ENCODE data around the gene FNDC3A.

The FNDC3A gene

DNA sequence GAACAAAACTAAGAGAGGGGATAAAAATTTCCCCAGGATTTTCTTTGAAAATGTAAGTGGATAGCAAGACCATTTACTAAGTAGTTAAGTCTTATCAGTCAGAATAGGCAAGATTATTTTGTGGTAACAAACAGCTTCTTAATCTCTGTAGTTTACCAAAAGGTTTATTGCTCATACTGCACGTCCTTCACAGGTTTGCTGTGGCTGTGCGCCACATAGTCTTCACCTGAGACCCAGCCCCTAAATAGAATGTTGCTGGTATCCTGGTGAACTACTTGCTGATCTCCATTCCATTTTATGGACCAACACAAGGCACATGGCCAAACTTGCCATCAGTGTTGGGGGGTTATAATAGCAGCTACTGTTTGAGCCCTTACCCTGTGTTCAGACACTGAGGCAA lies 44.6 kb downstream of the FNDC3A start:
- no peak overlapping the region for H2BK15ac ChIP-seq (ENCODE audit: low read length)
- H4K91ac ChIP-seq (ENCODE audit: low read depth, low read length, poor library complexity) = no peak overlapping the region
- H3K14ac ChIP-seq (ENCODE audit: low read length) = no peak overlapping the region
- H3K27me3 ChIP-seq (ENCODE audit: control insufficient read depth in 3 of 3, insufficient read depth in 3 of 3, low read depth in 1 of 3, low read length in 3 of 3) = no peaks in the 10 kb centered on the region
- H3K27ac ChIP-seq (replicated peaks; ENCODE audit: low read length) = no peak overlapping the region
- no peak overlapping the region for H2BK5ac ChIP-seq (ENCODE audit: low read length)
- H2BK12ac ChIP-seq (ENCODE audit: low read length) = no peak overlapping the region
- peaks cover 0 to 38% of the 10 kb centered on the region in 2 donors for H3K9me3 ChIP-seq (replicated peaks in 1 of 2; ENCODE audit: control insufficient read depth in 2 of 2, insufficient read depth in 1 of 2, low read depth in 1 of 2, low read length in 2 of 2)
- no peak overlapping the region for H3K18ac ChIP-seq (ENCODE audit: low read length)
- no peak overlapping the region for H3K4me3 ChIP-seq (ENCODE audit: low read length in 2 of 2)
- peaks cover 0 to 8% of the 10 kb centered on the region in 2 donors for H3K36me3 ChIP-seq (replicated peaks in 1 of 2; ENCODE audit: control insufficient read depth in 2 of 2, insufficient read depth in 2 of 2, low read length in 2 of 2)
- H3K79me1 ChIP-seq (ENCODE audit: low read depth, low read length) = no peaks in the 10 kb centered on the region
- no peak overlapping the region for H4K8ac ChIP-seq (ENCODE audit: low read depth, low read length)
- H2AFZ ChIP-seq (ENCODE audit: low read length) = no peak overlapping the region
- no peak overlapping the region for H3K4me2 ChIP-seq (ENCODE audit: insufficient read depth, low read length, poor library complexity, severe bottlenecking)
- H3K23ac ChIP-seq (ENCODE audit: low read depth, low read length, poor library complexity) = no peak overlapping the region
- H3K4me1 ChIP-seq (ENCODE audit: control insufficient read depth in 2 of 2, insufficient read depth in 1 of 2, low read depth in 1 of 2, low read length in 2 of 2) = no peaks in the 10 kb centered on the region
- WGBS, 2 donors (ENCODE audit: extremely low coverage in 2 of 2, insufficient read length in 2 of 2, insufficient replicate concordance in 1 of 2) = no CpG with 5 or more reads among the region's 2 CpGs
- no peak overlapping the region for H3K4ac ChIP-seq (ENCODE audit: low read length)
- H3K9ac ChIP-seq (ENCODE audit: low read depth, low read length, poor library complexity) = no peak overlapping the region
- H2AK5ac ChIP-seq (ENCODE audit: low read depth, low read length) = no peak overlapping the region
- no peak for DNase-seq (ENCODE audit: low spot score)
- H2BK120ac ChIP-seq (ENCODE audit: low read depth, low read length) = no peak overlapping the region

DNA sequence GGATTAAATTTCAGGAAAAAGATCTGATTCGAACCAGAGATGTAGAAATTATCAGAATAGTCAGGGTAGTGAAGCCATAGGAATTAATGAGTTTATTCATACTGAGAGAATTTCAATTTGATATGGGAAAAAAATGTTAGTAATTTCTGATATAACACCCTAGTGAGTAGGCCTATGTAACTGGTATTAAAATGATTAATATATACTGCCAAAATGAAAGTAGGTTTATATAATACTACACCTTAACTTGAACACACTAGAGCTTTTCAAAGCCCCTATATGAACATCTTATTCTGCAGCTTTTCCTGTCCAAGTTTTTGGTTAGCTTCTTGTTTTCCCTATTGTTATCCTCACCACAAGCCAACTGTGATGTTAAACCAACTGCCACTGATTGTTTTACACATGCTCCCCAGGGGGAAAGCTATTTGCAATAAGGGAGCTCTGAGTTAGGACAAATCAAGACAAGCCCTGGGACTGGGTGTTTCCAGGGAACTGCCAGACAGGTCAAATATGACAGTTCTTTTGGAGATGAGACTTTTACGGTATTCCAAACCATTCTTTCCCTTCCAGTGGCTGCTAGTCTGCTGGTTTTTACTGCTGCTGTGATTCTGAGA lies 45.3 kb downstream of the FNDC3A start:
- no peak for DNase-seq (ENCODE audit: low spot score)

DNA sequence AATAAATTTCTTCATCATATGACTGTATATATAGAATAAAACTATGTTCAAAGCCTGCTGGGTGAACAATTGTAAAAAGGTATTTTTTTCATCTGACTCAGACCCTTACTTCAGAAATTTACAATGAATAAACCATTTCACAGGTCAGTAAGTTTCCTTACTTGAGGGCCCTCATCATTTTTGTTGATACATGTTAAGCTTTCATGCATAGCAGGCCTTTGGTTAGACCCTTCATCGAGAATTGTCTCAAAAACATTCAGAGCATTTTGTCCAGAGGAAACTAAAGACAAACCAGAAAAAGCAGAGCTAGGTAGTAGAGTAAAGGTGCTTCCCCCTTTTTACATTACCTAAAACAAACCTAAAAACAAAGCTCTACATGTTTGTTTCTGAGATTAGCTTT lies 46.2 kb downstream of the FNDC3A start:
- no peak overlapping the region for H2BK5ac ChIP-seq (ENCODE audit: low read length)
- H3K9ac ChIP-seq (ENCODE audit: low read depth, low read length, poor library complexity) = no peak overlapping the region
- no peak for DNase-seq (ENCODE audit: low spot score)
- H2AK5ac ChIP-seq (ENCODE audit: low read depth, low read length) = no peak overlapping the region
- H2BK15ac ChIP-seq (ENCODE audit: low read length) = no peak overlapping the region
- peaks cover 0 to 38% of the 10 kb centered on the region in 2 donors for H3K9me3 ChIP-seq (replicated peaks in 1 of 2; ENCODE audit: control insufficient read depth in 2 of 2, insufficient read depth in 1 of 2, low read depth in 1 of 2, low read length in 2 of 2)
- H3K4me2 ChIP-seq (ENCODE audit: insufficient read depth, low read length, poor library complexity, severe bottlenecking) = no peak overlapping the region
- no peak overlapping the region for H3K4ac ChIP-seq (ENCODE audit: low read length)
- no peaks in the 10 kb centered on the region for H3K27me3 ChIP-seq (ENCODE audit: control insufficient read depth in 3 of 3, insufficient read depth in 3 of 3, low read depth in 1 of 3, low read length in 3 of 3)
- peaks cover 0 to 8% of the 10 kb centered on the region in 2 donors for H3K36me3 ChIP-seq (replicated peaks in 1 of 2; ENCODE audit: control insufficient read depth in 2 of 2, insufficient read depth in 2 of 2, low read length in 2 of 2)
- no peak overlapping the region for H4K91ac ChIP-seq (ENCODE audit: low read depth, low read length, poor library complexity)
- H2AFZ ChIP-seq (ENCODE audit: low read length) = no peak overlapping the region
- H3K27ac ChIP-seq (replicated peaks; ENCODE audit: low read length) = no peak overlapping the region
- no peak overlapping the region for H3K23ac ChIP-seq (ENCODE audit: low read depth, low read length, poor library complexity)
- no CpG with 5 or more reads among the region's 1 CpG for WGBS, 2 donors (ENCODE audit: extremely low coverage in 2 of 2, insufficient read length in 2 of 2, insufficient replicate concordance in 1 of 2)
- H3K4me1 ChIP-seq (ENCODE audit: control insufficient read depth in 2 of 2, insufficient read depth in 1 of 2, low read depth in 1 of 2, low read length in 2 of 2) = no peaks in the 10 kb centered on the region
- no peak overlapping the region for H4K8ac ChIP-seq (ENCODE audit: low read depth, low read length)
- no peak overlapping the region for H3K14ac ChIP-seq (ENCODE audit: low read length)
- H3K79me1 ChIP-seq (ENCODE audit: low read depth, low read length) = no peaks in the 10 kb centered on the region
- no peak overlapping the region for H3K18ac ChIP-seq (ENCODE audit: low read length)
- no peak overlapping the region for H2BK12ac ChIP-seq (ENCODE audit: low read length)
- H2BK120ac ChIP-seq (ENCODE audit: low read depth, low read length) = no peak overlapping the region
- no peak overlapping the region for H3K4me3 ChIP-seq (ENCODE audit: low read length in 2 of 2)

More for the DNA sequence above, 45.3 kb downstream of the FNDC3A start:
- H2BK15ac ChIP-seq (ENCODE audit: low read length) = no peak overlapping the region
- H3K18ac ChIP-seq (ENCODE audit: low read length) = no peak overlapping the region
- no peak overlapping the region for H3K27ac ChIP-seq (replicated peaks; ENCODE audit: low read length)
- no CpG with 5 or more reads among the region's 2 CpGs for WGBS, 2 donors (ENCODE audit: extremely low coverage in 2 of 2, insufficient read length in 2 of 2, insufficient replicate concordance in 1 of 2)
- H3K4me1 ChIP-seq (ENCODE audit: control insufficient read depth in 2 of 2, insufficient read depth in 1 of 2, low read depth in 1 of 2, low read length in 2 of 2) = no peaks in the 10 kb centered on the region
- H3K79me1 ChIP-seq (ENCODE audit: low read depth, low read length) = no peaks in the 10 kb centered on the region
- no peak overlapping the region for H3K23ac ChIP-seq (ENCODE audit: low read depth, low read length, poor library complexity)
- no peak overlapping the region for H2AFZ ChIP-seq (ENCODE audit: low read length)
- H2BK5ac ChIP-seq (ENCODE audit: low read length) = no peak overlapping the region
- H3K27me3 ChIP-seq (ENCODE audit: control insufficient read depth in 3 of 3, insufficient read depth in 3 of 3, low read depth in 1 of 3, low read length in 3 of 3) = no peaks in the 10 kb centered on the region
- no peak overlapping the region for H3K9ac ChIP-seq (ENCODE audit: low read depth, low read length, poor library complexity)
- no peak overlapping the region for H2BK120ac ChIP-seq (ENCODE audit: low read depth, low read length)
- H2AK5ac ChIP-seq (ENCODE audit: low read depth, low read length) = no peak overlapping the region
- no peak overlapping the region for H4K8ac ChIP-seq (ENCODE audit: low read depth, low read length)
- H3K4me2 ChIP-seq (ENCODE audit: insufficient read depth, low read length, poor library complexity, severe bottlenecking) = no peak overlapping the region
- no peak overlapping the region for H3K14ac ChIP-seq (ENCODE audit: low read length)
- H3K36me3 ChIP-seq (replicated peaks in 1 of 2; ENCODE audit: control insufficient read depth in 2 of 2, insufficient read depth in 2 of 2, low read length in 2 of 2) = peaks cover 0 to 8% of the 10 kb centered on the region in 2 donors
- no peak overlapping the region for H3K4me3 ChIP-seq (ENCODE audit: low read length in 2 of 2)
- no peak overlapping the region for H4K91ac ChIP-seq (ENCODE audit: low read depth, low read length, poor library complexity)
- no peak overlapping the region for H3K4ac ChIP-seq (ENCODE audit: low read length)
- peaks cover 0 to 38% of the 10 kb centered on the region in 2 donors for H3K9me3 ChIP-seq (replicated peaks in 1 of 2; ENCODE audit: control insufficient read depth in 2 of 2, insufficient read depth in 1 of 2, low read depth in 1 of 2, low read length in 2 of 2)
- no peak overlapping the region for H2BK12ac ChIP-seq (ENCODE audit: low read length)

DNA sequence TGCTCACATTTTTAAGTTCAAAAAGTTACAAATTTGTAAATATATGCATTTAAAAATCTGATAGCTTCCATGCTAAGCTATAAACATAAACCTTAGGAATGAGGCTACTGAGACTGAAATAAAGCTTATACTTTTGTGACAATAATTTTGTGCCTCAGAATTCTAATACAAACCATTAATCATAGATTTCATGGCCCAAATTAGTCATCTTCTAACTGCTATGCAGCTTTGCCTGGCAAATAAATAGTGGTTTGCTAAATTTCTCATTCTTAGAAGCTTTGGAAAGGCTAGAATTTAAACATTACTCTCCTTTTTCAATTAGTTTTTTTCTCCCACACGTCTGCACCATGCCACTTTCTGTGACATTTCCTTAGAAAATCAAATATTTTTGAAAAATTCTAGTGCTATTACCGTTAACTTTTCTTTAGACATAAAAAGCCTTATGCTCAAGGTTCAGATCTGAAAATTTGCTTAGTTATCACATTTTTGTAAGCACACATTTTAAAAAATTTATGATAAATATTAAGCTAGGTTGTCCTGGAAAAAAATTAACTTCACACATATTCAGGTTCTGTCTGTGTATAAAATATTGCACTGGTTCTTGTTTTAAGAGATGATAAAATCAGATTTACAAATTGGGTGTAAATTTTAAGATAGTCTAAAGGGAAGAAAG lies 46.9 kb downstream of the FNDC3A start:
- DNase-seq (ENCODE audit: low spot score) = no peak

More for the DNA sequence above, 46.9 kb downstream of the FNDC3A start:
- Histone ChIP-seq H2AK5ac (ENCODE audit: low read depth, low read length) (no peak overlapping the region), H3K4ac (ENCODE audit: low read length) (no peak overlapping the region), H3K27me3 (ENCODE audit: control insufficient read depth in 3 of 3, insufficient read depth in 3 of 3, low read depth in 1 of 3, low read length in 3 of 3) (no peaks in the 10 kb centered on the region), H3K23ac (ENCODE audit: low read depth, low read length, poor library complexity) (no peak overlapping the region), H2BK15ac (ENCODE audit: low read length) (no peak overlapping the region), H3K4me3 (ENCODE audit: low read length in 2 of 2) (no peak overlapping the region), H3K27ac (replicated peaks; ENCODE audit: low read length) (no peak overlapping the region), H3K36me3 (replicated peaks in 1 of 2; ENCODE audit: control insufficient read depth in 2 of 2, insufficient read depth in 2 of 2, low read length in 2 of 2) (peaks cover 0 to 8% of the 10 kb centered on the region in 2 donors), H3K4me2 (ENCODE audit: insufficient read depth, low read length, poor library complexity, severe bottlenecking) (no peak overlapping the region), H4K8ac (ENCODE audit: low read depth, low read length) (no peak overlapping the region), H3K9ac (ENCODE audit: low read depth, low read length, poor library complexity) (no peak overlapping the region), H2BK5ac (ENCODE audit: low read length) (no peak overlapping the region), H2BK12ac (ENCODE audit: low read length) (no peak overlapping the region), H3K9me3 (replicated peaks in 1 of 2; ENCODE audit: control insufficient read depth in 2 of 2, insufficient read depth in 1 of 2, low read depth in 1 of 2, low read length in 2 of 2) (peaks cover 0 to 38% of the 10 kb centered on the region in 2 donors), H3K18ac (ENCODE audit: low read length) (no peak overlapping the region), H4K91ac (ENCODE audit: low read depth, low read length, poor library complexity) (no peak overlapping the region), H3K79me1 (ENCODE audit: low read depth, low read length) (no peaks in the 10 kb centered on the region), H3K4me1 (ENCODE audit: control insufficient read depth in 2 of 2, insufficient read depth in 1 of 2, low read depth in 1 of 2, low read length in 2 of 2) (no peaks in the 10 kb centered on the region), H3K14ac (ENCODE audit: low read length) (no peak overlapping the region), H2BK120ac (ENCODE audit: low read depth, low read length) (no peak overlapping the region), H2AFZ (ENCODE audit: low read length) (no peak overlapping the region)
- WGBS, 2 donors (ENCODE audit: extremely low coverage in 2 of 2, insufficient read length in 2 of 2, insufficient replicate concordance in 1 of 2) = no CpG with 5 or more reads among the region's 2 CpGs
